Liver (tissue), 9 donors: ENCODE measurements around the gene POGZ. TPM values are rescaled to one million over a fixed set of nuclear protein-coding genes. Genes with fewer than 3 reads are reported as not detected.

ENCODE experiments used
- DNase-seq: peaks from one replicate; pipeline ENCODE4 v3.0.0-alpha.2; 2017; ENCODE audit warnings: low spot score
- H3K27ac ChIP-seq, 2 donors: one replicate each; pipeline ENCODE4 v1.7.0; 2013; ENCODE audit warnings: inconsistent platforms in 2 of 2, low read length in 2 of 2, control low read depth in 1 of 2, low read depth in 1 of 2, mild to moderate bottlenecking in 1 of 2
- H3K27me3 ChIP-seq, 4 donors: one replicate each; pipeline versions ENCODE4 v1.6.1 to v1.7.0; 2013; ENCODE audit warnings: low read length in 3 of 4, inconsistent platforms in 1 of 4, mild to moderate bottlenecking in 1 of 4, moderate library complexity in 1 of 4; ENCODE audit not compliant: control insufficient read depth in 4 of 4, insufficient read depth in 4 of 4
- H3K36me3 ChIP-seq, 4 donors: one replicate each; pipeline versions ENCODE4 v1.6.1 to v1.7.0; 2013; ENCODE audit warnings: low read length in 3 of 4, mild to moderate bottlenecking in 3 of 4, low read depth in 1 of 4, moderate library complexity in 1 of 4; ENCODE audit not compliant: control insufficient read depth in 4 of 4, insufficient read depth in 3 of 4
- H3K4me1 ChIP-seq, 4 donors: one replicate each; pipeline versions ENCODE4 v1.6.1 to v1.7.0; 2013; ENCODE audit warnings: low read length in 3 of 4, mild to moderate bottlenecking in 3 of 4, moderate library complexity in 1 of 4; ENCODE audit not compliant: control insufficient read depth in 4 of 4, insufficient read depth in 4 of 4
- H3K4me3 ChIP-seq, 3 donors: one replicate each; pipeline versions ENCODE4 v1.6.1 to v1.7.0; 2013; ENCODE audit warnings: low read length in 3 of 3, control low read depth in 1 of 3, low read depth in 1 of 3, mild to moderate bottlenecking in 1 of 3
- H3K9ac ChIP-seq, 2 donors: one replicate each; pipeline ENCODE4 v1.7.0; 2013; ENCODE audit warnings: low read length in 2 of 2, mild to moderate bottlenecking in 2 of 2, moderate library complexity in 2 of 2, control low read depth in 1 of 2, low read depth in 1 of 2
- H3K9me3 ChIP-seq, 4 donors: one replicate each; pipeline versions ENCODE4 v1.6.1 to v1.7.0; 2013; ENCODE audit warnings: low read length in 3 of 4; ENCODE audit not compliant: control insufficient read depth in 4 of 4
- ATF3 ChIP-seq: IDR thresholded peaks from 2 replicates; pipeline ENCODE4 v1.6.1; 2016; ENCODE audit warnings: antibody characterized with exemption
- EGR1 ChIP-seq, 2 donors: IDR thresholded peaks; 2 replicates each; pipeline ENCODE4 v1.6.1; 2016 to 2018; ENCODE audit warnings: antibody characterized with exemption in 2 of 2, low read depth in 2 of 2
- FOXA1 ChIP-seq: IDR thresholded peaks from 2 replicates; pipeline ENCODE4 v1.6.1; 2016; ENCODE audit warnings: antibody characterized with exemption
- GABPA ChIP-seq, 2 donors: IDR thresholded peaks in 1 of 2; conservative IDR thresholded peaks in 1 of 2; 2 replicates each; pipeline ENCODE4 v1.6.1; 2016; ENCODE audit warnings: antibody characterized with exemption in 2 of 2, mild to moderate bottlenecking in 1 of 2, moderate library complexity in 1 of 2
- HNF4A ChIP-seq, 2 donors: conservative IDR thresholded peaks; 2 replicates each; pipeline ENCODE4 v1.6.1; 2016; ENCODE audit warnings: antibody characterized with exemption in 2 of 2, mild to moderate bottlenecking in 2 of 2
- HNF4G ChIP-seq: IDR thresholded peaks from 2 replicates; pipeline ENCODE4 v1.6.1; 2016; ENCODE audit warnings: antibody characterized with exemption
- JUND ChIP-seq, 2 donors: IDR thresholded peaks; 2 replicates each; pipeline ENCODE4 v1.6.1; 2016; ENCODE audit warnings: antibody characterized with exemption in 2 of 2
- MAX ChIP-seq: IDR thresholded peaks from 2 replicates; pipeline ENCODE4 v1.6.1; 2016; ENCODE audit warnings: antibody characterized with exemption
- NR2F2 ChIP-seq: IDR thresholded peaks from 2 replicates; pipeline ENCODE4 v1.6.1; 2016; ENCODE audit warnings: antibody characterized with exemption
- RAD21 ChIP-seq, 2 donors: IDR thresholded peaks; 2 replicates each; pipeline ENCODE4 v1.6.1; 2016; ENCODE audit warnings: antibody characterized with exemption in 2 of 2, mild to moderate bottlenecking in 2 of 2
- RXRA ChIP-seq, 2 donors: IDR thresholded peaks; 2 replicates each; pipeline ENCODE4 v1.6.1; 2017 to 2018; ENCODE audit warnings: antibody characterized with exemption in 2 of 2, mild to moderate bottlenecking in 1 of 2
- SP1 ChIP-seq: IDR thresholded peaks from 2 replicates; pipeline ENCODE4 v1.6.1; 2018; ENCODE audit warnings: antibody characterized with exemption, mild to moderate bottlenecking
- TAF1 ChIP-seq: conservative IDR thresholded peaks from 2 replicates; pipeline ENCODE4 v1.6.1; 2016; ENCODE audit warnings: antibody characterized with exemption, mild to moderate bottlenecking
- YY1 ChIP-seq: IDR thresholded peaks from 2 replicates; pipeline ENCODE4 v1.6.1; 2016; ENCODE audit warnings: antibody characterized with exemption, mild to moderate bottlenecking
- WGBS: extraction: QIAGEN DNeasy Blood & Tissue Kit; methylation state at CpG from one replicate; pipeline ENCODE4 v1.1.7; 2013; 5-methylcytosine and 5-hydroxymethylcytosine counted together
- polyA plus RNA-seq, 2 donors: library from polyadenylated mRNA; stranded (reverse) in 1 of 2; unstranded in 1 of 2; fragments of 200-250 nt in 1 of 2; fragments of >200 nt in 1 of 2; fragmentation: Nextera tagmentation in 1 of 2; extraction: Ambion mirVana in 1 of 2; gene quantifications; one replicate each; pipeline versions ENCODE4 v1.2.1 to v1.2.3, GENCODE V29; 2013 to 2015
- total RNA-seq, 2 donors: library from RNA; depleted of rRNA; stranded (reverse); fragments of >200 nt; gene quantifications; one replicate each; pipeline ENCODE4 v1.2.3, GENCODE V29; 2014
- TF ChIP-seq, protein P1 (sequence below): IDR thresholded peaks from 2 replicates; pipeline ENCODE4 v1.6.1; 2016; ENCODE audit warnings: antibody characterized with exemption, mild to moderate bottlenecking
- TF ChIP-seq, protein P2 (sequence below): IDR thresholded peaks from 2 replicates; pipeline ENCODE4 v1.6.1; 2016; ENCODE audit warnings: antibody characterized with exemption
- TF ChIP-seq, protein P3 (sequence below): fragments of 150-350 bp; IDR thresholded peaks from 2 replicates; pipeline ENCODE4 v1.5.1; 2017; ENCODE audit warnings: improper control_type of control experiment, low read depth, low read length; ENCODE audit not compliant: missing input control
- donor health status: healthy.
- donor health status: healthy.
- donor health status: healthy.
- donor health status: healthy.
- donor health status: healthy.

The POGZ gene
- total and polyA plus RNA-seq, 4 donors: 7.7 to 30.1 (median 17.3) TPM

GRCh38 chr1:151477066-151477465, 17.8 kb upstream of the POGZ start:
- Histone ChIP-seq H3K9me3 (peaks cover 0 to 4% (median 0%) of the 10 kb centered on the region in 4 donors), H3K4me1 (no peaks in the 10 kb centered on the region), H3K36me3 (peaks cover 0 to 1% (median 0%) of the 10 kb centered on the region in 4 donors), H3K27me3 (no peaks in the 10 kb centered on the region), H3K4me3 (no peak overlapping the region), H3K9ac (no peak overlapping the region), H3K27ac (no peak overlapping the region)
- 87% methylated on average over 3 of the region's 3 CpGs for WGBS
- TF ChIP-seq TAF1: no peak
- no peak for TF ChIP-seq MAX
- no peak for TF ChIP-seq FOXA1
- TF ChIP-seq YY1: no peak
- TF ChIP-seq JUND (IDR thresholded peaks at IDR 0.05): no peak
- TF ChIP-seq RAD21 (IDR thresholded peaks at IDR 0.05): no peak
- TF ChIP-seq HNF4A (conservative IDR thresholded peaks at IDR 0.05): no peak
- TF ChIP-seq NR2F2: no peak
- TF ChIP-seq, protein P1, sequence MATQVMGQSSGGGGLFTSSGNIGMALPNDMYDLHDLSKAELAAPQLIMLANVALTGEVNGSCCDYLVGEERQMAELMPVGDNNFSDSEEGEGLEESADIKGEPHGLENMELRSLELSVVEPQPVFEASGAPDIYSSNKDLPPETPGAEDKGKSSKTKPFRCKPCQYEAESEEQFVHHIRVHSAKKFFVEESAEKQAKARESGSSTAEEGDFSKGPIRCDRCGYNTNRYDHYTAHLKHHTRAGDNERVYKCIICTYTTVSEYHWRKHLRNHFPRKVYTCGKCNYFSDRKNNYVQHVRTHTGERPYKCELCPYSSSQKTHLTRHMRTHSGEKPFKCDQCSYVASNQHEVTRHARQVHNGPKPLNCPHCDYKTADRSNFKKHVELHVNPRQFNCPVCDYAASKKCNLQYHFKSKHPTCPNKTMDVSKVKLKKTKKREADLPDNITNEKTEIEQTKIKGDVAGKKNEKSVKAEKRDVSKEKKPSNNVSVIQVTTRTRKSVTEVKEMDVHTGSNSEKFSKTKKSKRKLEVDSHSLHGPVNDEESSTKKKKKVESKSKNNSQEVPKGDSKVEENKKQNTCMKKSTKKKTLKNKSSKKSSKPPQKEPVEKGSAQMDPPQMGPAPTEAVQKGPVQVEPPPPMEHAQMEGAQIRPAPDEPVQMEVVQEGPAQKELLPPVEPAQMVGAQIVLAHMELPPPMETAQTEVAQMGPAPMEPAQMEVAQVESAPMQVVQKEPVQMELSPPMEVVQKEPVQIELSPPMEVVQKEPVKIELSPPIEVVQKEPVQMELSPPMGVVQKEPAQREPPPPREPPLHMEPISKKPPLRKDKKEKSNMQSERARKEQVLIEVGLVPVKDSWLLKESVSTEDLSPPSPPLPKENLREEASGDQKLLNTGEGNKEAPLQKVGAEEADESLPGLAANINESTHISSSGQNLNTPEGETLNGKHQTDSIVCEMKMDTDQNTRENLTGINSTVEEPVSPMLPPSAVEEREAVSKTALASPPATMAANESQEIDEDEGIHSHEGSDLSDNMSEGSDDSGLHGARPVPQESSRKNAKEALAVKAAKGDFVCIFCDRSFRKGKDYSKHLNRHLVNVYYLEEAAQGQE: no peak
- TF ChIP-seq, protein P2, sequence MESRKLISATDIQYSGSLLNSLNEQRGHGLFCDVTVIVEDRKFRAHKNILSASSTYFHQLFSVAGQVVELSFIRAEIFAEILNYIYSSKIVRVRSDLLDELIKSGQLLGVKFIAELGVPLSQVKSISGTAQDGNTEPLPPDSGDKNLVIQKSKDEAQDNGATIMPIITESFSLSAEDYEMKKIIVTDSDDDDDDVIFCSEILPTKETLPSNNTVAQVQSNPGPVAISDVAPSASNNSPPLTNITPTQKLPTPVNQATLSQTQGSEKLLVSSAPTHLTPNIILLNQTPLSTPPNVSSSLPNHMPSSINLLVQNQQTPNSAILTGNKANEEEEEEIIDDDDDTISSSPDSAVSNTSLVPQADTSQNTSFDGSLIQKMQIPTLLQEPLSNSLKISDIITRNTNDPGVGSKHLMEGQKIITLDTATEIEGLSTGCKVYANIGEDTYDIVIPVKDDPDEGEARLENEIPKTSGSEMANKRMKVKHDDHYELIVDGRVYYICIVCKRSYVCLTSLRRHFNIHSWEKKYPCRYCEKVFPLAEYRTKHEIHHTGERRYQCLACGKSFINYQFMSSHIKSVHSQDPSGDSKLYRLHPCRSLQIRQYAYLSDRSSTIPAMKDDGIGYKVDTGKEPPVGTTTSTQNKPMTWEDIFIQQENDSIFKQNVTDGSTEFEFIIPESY: no peak
- no peak for TF ChIP-seq GABPA (IDR thresholded peaks at IDR 0.05 in 1 of 2, conservative IDR thresholded peaks at IDR 0.05 in 1 of 2)
- no peak for TF ChIP-seq HNF4G
- no peak for TF ChIP-seq EGR1 (IDR thresholded peaks at IDR 0.05; ENCODE audit: low read depth in 2 of 2)
- TF ChIP-seq, protein P3, sequence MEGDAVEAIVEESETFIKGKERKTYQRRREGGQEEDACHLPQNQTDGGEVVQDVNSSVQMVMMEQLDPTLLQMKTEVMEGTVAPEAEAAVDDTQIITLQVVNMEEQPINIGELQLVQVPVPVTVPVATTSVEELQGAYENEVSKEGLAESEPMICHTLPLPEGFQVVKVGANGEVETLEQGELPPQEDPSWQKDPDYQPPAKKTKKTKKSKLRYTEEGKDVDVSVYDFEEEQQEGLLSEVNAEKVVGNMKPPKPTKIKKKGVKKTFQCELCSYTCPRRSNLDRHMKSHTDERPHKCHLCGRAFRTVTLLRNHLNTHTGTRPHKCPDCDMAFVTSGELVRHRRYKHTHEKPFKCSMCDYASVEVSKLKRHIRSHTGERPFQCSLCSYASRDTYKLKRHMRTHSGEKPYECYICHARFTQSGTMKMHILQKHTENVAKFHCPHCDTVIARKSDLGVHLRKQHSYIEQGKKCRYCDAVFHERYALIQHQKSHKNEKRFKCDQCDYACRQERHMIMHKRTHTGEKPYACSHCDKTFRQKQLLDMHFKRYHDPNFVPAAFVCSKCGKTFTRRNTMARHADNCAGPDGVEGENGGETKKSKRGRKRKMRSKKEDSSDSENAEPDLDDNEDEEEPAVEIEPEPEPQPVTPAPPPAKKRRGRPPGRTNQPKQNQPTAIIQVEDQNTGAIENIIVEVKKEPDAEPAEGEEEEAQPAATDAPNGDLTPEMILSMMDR: no peak
- no peak for TF ChIP-seq SP1
- no peak for TF ChIP-seq RXRA (IDR thresholded peaks at IDR 0.05)
- TF ChIP-seq ATF3: no peak
- DNase-seq: no peak

GRCh38 chr1:151476083-151476482, 16.8 kb upstream of the POGZ start:
- no peak overlapping the region for H3K9ac ChIP-seq
- no peaks in the 10 kb centered on the region for H3K9me3 ChIP-seq
- peaks cover 0 to 1% (median 0%) of the 10 kb centered on the region in 4 donors for H3K36me3 ChIP-seq
- H3K4me1 ChIP-seq: no peaks in the 10 kb centered on the region
- 91% methylated on average over 6 of the region's 6 CpGs for WGBS
- TF ChIP-seq, protein P1: no peak
- TF ChIP-seq, protein P3: no peak
- TF ChIP-seq JUND (IDR thresholded peaks at IDR 0.05) (no peak), FOXA1 (no peak), YY1 (no peak), EGR1 (IDR thresholded peaks at IDR 0.05; ENCODE audit: low read depth in 2 of 2) (no peak), TAF1 (no peak), GABPA (IDR thresholded peaks at IDR 0.05 in 1 of 2, conservative IDR thresholded peaks at IDR 0.05 in 1 of 2) (no peak), NR2F2 (no peak), SP1 (no peak), MAX (no peak)
- H3K4me3 ChIP-seq: no peak overlapping the region
- no peak overlapping the region for H3K27ac ChIP-seq
- no peaks in the 10 kb centered on the region for H3K27me3 ChIP-seq
- no peak for DNase-seq
